T47D (cell line): ENCODE measurements around the gene NMT1.

Experiments used
- DNase-seq, 2 experiments: peaks; one replicate each; pipeline versions ENCODE4 v3.0.0 to v3.0.0-alpha.2; 2011 to 2012; ENCODE audit warnings: low read depth in 1 of 2, low spot score in 1 of 2
- JUND ChIP-seq: IDR thresholded peaks from 2 replicates; pipeline ENCODE4 v1.6.1; 2012; ENCODE audit warnings: low read depth
- in situ Hi-C: cut with HindIII; loops from 2 replicates; pipeline ENCODE4 v1.10.0; 2016; ENCODE audit warnings: low sequenced_read_pairs, low pct_unique_long_range_greater_than_20kb

Gene NMT1

GRCh38 chr17:45106096-45106495 lies 45.0 kb downstream of the NMT1 start:
- in situ Hi-C loops: no loop called here
- TF ChIP-seq JUND: no peak
- DNase-seq: no peak

GRCh38 chr17:45106582-45106981 lies 45.5 kb downstream of the NMT1 start:
- in situ Hi-C loops: no loop called here
- no peak for DNase-seq
- TF ChIP-seq JUND: no peak

- in situ Hi-C loops: no loop called here
- DNase-seq: no peak
- TF ChIP-seq JUND: no peak
Observed at GRCh38 chr17:45107293-45108010, 46.3 kb downstream of the NMT1 start.

DNA sequence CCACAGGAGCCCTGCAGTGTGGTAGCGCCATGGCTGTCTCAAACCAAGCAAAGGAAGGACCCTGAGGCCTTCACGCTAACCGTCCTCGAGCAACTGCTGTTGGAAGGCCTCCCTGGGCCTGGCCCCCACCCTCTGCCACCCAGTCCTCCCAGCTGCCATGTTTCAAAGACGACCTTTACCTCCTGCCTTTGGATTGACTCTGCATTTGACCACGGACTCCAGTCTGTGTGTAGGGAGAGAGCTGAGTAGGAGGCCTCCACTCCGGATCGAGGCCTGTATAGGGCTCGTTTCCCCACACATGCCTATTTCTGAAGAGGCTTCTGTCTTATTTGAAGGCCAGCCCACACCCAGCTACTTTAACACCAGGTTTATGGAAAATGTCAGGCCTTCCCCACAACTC lies 46.9 kb downstream of the NMT1 start:
- no peak for TF ChIP-seq JUND
- in situ Hi-C loops: no loop called here
- DNase-seq: no peak

GRCh38 chr17:45108595-45109521 lies 47.7 kb downstream of the NMT1 start:
- DNase-seq: peak in 1 of 2 experiments; percentile 63
- TF ChIP-seq JUND: no peak
- in situ Hi-C loops: no loop called here

GRCh38 chr17:45110676-45111611 lies 49.8 kb downstream of the NMT1 start:
- no peak for TF ChIP-seq JUND
- DNase-seq: no peak
- in situ Hi-C loops: no loop called here

DNA sequence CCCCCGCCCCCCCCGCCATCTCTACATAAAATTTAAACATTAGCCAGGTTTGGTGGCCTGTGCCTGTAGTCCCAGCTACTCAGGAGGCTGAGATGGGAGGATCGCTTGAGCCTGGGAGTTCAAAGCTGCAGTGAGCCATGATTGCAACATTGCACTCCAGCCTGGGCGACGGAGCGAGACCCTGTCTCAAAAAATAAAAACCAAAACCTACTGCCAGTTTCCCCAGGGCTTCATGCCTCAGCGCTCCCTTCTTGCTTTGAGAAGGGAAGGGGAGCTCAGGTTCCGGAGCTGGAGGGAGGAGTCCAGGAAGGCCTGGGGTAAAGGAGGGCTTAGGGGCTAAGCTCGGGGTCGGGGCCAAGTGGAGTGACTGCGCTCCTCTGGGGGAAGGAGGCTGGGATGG lies 50.7 kb downstream of the NMT1 start:
- in situ Hi-C loops: no loop called here
- no peak for TF ChIP-seq JUND
- DNase-seq: no peak

DNA sequence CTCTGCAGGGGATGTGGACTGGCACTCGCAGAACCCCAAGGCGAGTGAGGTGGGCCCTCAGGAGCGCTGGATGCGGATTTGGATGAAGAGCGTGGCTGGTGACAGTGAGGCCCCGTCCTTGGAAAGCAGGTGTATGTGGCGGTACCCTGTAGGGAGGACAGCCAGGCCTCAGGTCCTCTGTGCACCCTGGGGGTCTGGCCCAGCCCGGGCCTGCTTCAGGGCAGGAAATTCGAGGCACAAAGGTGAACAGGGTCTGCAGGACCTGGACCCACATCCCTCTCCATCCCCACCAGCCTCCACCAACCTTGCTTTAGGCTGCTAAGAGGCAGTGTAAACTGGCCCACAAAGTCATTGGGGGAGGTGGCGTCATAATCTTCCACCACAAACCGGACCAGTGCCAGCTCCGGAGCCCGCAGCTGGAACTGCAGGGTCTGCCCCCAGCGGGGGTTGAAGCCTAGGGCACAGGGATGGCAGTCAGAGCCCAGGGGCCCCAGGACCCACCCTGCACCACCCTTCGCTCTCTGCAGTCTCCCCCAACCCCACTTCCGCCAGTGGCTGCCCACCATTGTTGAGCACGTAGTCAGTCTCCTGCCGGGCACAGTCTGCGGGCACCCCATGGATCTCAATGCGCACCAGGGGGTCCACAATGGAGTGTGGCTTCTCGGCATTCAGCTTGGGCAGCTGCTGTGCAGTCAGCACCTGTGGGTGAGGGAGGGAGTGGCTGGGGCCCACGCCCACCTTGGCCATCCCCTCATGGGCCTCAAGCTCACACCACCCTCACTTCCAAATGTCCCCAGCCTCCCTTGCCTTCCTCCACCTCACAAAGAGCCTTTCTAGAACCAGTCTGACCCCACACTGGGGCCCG lies 51.7 kb downstream of the NMT1 start:
- in situ Hi-C loops: no loop called here
- no peak for TF ChIP-seq JUND
- DNase-seq: no peak

DNA sequence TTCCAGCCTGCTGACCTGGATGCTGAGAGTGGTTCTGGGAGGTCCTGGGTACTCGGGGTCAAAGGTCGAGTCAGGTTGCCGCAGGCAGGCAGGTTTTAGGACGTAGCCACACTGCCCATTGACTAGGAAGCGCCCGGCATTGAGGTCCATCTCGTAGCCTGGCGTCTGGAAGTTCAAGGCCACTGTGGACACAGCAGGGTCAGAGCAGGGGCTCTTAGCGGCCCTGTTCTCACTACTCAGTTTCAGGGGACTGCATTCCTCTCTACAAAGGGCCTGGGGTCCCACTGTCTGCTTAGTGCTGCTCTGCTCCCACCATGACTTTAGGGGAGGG lies 52.3 kb downstream of the NMT1 start:
- in situ Hi-C loops: no loop called here
- TF ChIP-seq JUND: no peak
- no peak for DNase-seq

- in situ Hi-C loops: no loop called here
- peak; percentile 89 to 91 for DNase-seq
Observed at GRCh38 chr17:45114117-45114932, 53.2 kb downstream of the NMT1 start.

More at GRCh38 chr17:45114117-45114932, 53.2 kb downstream of the NMT1 start:
- TF ChIP-seq JUND: no peak
